ENCODE data around the gene PEX5.

PEX5 gene

GRCh38 chr12:7189398-7190267 is at the start of gene PEX5:
TSS of gene PEX5 (plus strand) at chr12:7189686. CDS start at chr12:7190378, 692 bp downstream.
- DNase-seq (ENCODE audit: low read depth): peak; percentile 84
- no peak for TF ChIP-seq CTCF (IDR thresholded peaks at IDR 0.05; ENCODE audit: low read depth, low read length, missing control alignments)
- in situ Hi-C loops (cut with HindIII; ENCODE audit: low sequenced_read_pairs): no loop called here
- H3K4me3 ChIP-seq (ENCODE audit: low read depth, low read length): peak within 1 kb of the TSS; percentile 76

GRCh38 chr12:7141351-7142005 is 48.0 kb upstream of the PEX5 start:
- TF ChIP-seq CTCF (IDR thresholded peaks at IDR 0.05; ENCODE audit: low read depth, low read length, missing control alignments): no peak
- no peak overlapping the region for H3K4me3 ChIP-seq (ENCODE audit: low read depth, low read length)
- no peak for DNase-seq (ENCODE audit: low read depth)
- in situ Hi-C loops (cut with HindIII; ENCODE audit: low sequenced_read_pairs): no loop called here

- in situ Hi-C loops (cut with HindIII; ENCODE audit: low sequenced_read_pairs): no loop called here
- H3K4me3 ChIP-seq (ENCODE audit: low read depth, low read length): no peak overlapping the region
- DNase-seq (ENCODE audit: low read depth): no peak
- TF ChIP-seq CTCF (IDR thresholded peaks at IDR 0.05; ENCODE audit: low read depth, low read length, missing control alignments): peak; percentile 77
Observed at GRCh38 chr12:7142056-7142644, 47.3 kb upstream of the PEX5 start.

GRCh38 chr12:7142809-7143465 is 46.5 kb upstream of the PEX5 start:
- no peak for DNase-seq (ENCODE audit: low read depth)

GRCh38 chr12:7143564-7143963 is 45.9 kb upstream of the PEX5 start:
- DNase-seq (ENCODE audit: low read depth): no peak
- no peak for TF ChIP-seq CTCF (IDR thresholded peaks at IDR 0.05; ENCODE audit: low read depth, low read length, missing control alignments)
- in situ Hi-C loops (cut with HindIII; ENCODE audit: low sequenced_read_pairs): no loop called here
- H3K4me3 ChIP-seq (ENCODE audit: low read depth, low read length): no peak overlapping the region

More at GRCh38 chr12:7142809-7143465, 46.5 kb upstream of the PEX5 start:
- no peak overlapping the region for H3K4me3 ChIP-seq (ENCODE audit: low read depth, low read length)
- in situ Hi-C loops (cut with HindIII; ENCODE audit: low sequenced_read_pairs): no loop called here
- TF ChIP-seq CTCF (IDR thresholded peaks at IDR 0.05; ENCODE audit: low read depth, low read length, missing control alignments): no peak
